ENCODE data around the gene ADISSP. TPM values are rescaled to one million over a fixed set of nuclear protein-coding genes. Genes with fewer than 3 reads are reported as not detected.

ADISSP gene
- total and polyA plus RNA-seq, 2 of the 13 experiments (the other 11 are each of a cell fraction or from before 2014, with no cell fraction given) = 38.3 to 90.6 TPM

- no peak for TF ChIP-seq ZNF414 (CRISPR knock-in tag; IDR thresholded peaks at IDR 0.05)
- no peak for TF ChIP-seq DNMT1 (CRISPR knock-in tag; IDR thresholded peaks at IDR 0.05)
- 0 out of 2 replicates have a peak, but pooled peaks have one; percentile 33 for TF ChIP-seq ZNF569 (CRISPR knock-in tag; IDR thresholded peaks at IDR 0.05; ENCODE audit: borderline replicate concordance)
- no peak for TF ChIP-seq SRY (CRISPR knock-in tag; IDR thresholded peaks at IDR 0.05)
- TF ChIP-seq THAP11 (CRISPR knock-in tag; IDR thresholded peaks at IDR 0.05) = no peak
- no peak for TF ChIP-seq ELK4 (CRISPR knock-in tag; IDR thresholded peaks at IDR 0.05; ENCODE audit: borderline replicate concordance)
- no peak for TF ChIP-seq FUBP1 (CRISPR knock-in tag; IDR thresholded peaks at IDR 0.05; ENCODE audit: borderline replicate concordance)
- no peak for TF ChIP-seq U2AF2 (IDR thresholded peaks at IDR 0.05; ENCODE audit: low read depth, low read length)
- no peak for TF ChIP-seq AKAP8 (CRISPR knock-in tag; IDR thresholded peaks at IDR 0.05)
- 0 out of 2 replicates have a peak, but pooled peaks have one; percentile 48 for TF ChIP-seq ZNF740 (CRISPR knock-in tag; IDR thresholded peaks at IDR 0.05)
- no peak for TF ChIP-seq ZNF224 (CRISPR knock-in tag; IDR thresholded peaks at IDR 0.05)
- TF ChIP-seq RFX5 (IDR thresholded peaks at IDR 0.05; ENCODE audit: low read depth, low read length) = no peak
- 0 out of 2 replicates have a peak, but pooled peaks have one; percentile 42 for TF ChIP-seq ZNF558 (CRISPR knock-in tag; IDR thresholded peaks at IDR 0.05; ENCODE audit: borderline replicate concordance)
- TF ChIP-seq ZNF253 (CRISPR knock-in tag; IDR thresholded peaks at IDR 0.05; ENCODE audit: borderline replicate concordance) = no peak
- TF ChIP-seq PLRG1 (conservative IDR thresholded peaks at IDR 0.05) = no peak
- no peak for TF ChIP-seq ZNF235 (CRISPR knock-in tag; IDR thresholded peaks at IDR 0.05; ENCODE audit: borderline replicate concordance)
- TF ChIP-seq SPEN (CRISPR knock-in tag; IDR thresholded peaks at IDR 0.05; ENCODE audit: low read depth) = peak; percentile 31; the same call in 1 of the 2 replicates
- no peak for TF ChIP-seq LCORL (IDR thresholded peaks at IDR 0.05)
- TF ChIP-seq LCORL (CRISPR knock-in tag; IDR thresholded peaks at IDR 0.05) = no peak; the same call in none of the 2 replicates
- TF ChIP-seq, protein P1, sequence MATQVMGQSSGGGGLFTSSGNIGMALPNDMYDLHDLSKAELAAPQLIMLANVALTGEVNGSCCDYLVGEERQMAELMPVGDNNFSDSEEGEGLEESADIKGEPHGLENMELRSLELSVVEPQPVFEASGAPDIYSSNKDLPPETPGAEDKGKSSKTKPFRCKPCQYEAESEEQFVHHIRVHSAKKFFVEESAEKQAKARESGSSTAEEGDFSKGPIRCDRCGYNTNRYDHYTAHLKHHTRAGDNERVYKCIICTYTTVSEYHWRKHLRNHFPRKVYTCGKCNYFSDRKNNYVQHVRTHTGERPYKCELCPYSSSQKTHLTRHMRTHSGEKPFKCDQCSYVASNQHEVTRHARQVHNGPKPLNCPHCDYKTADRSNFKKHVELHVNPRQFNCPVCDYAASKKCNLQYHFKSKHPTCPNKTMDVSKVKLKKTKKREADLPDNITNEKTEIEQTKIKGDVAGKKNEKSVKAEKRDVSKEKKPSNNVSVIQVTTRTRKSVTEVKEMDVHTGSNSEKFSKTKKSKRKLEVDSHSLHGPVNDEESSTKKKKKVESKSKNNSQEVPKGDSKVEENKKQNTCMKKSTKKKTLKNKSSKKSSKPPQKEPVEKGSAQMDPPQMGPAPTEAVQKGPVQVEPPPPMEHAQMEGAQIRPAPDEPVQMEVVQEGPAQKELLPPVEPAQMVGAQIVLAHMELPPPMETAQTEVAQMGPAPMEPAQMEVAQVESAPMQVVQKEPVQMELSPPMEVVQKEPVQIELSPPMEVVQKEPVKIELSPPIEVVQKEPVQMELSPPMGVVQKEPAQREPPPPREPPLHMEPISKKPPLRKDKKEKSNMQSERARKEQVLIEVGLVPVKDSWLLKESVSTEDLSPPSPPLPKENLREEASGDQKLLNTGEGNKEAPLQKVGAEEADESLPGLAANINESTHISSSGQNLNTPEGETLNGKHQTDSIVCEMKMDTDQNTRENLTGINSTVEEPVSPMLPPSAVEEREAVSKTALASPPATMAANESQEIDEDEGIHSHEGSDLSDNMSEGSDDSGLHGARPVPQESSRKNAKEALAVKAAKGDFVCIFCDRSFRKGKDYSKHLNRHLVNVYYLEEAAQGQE (IDR thresholded peaks at IDR 0.05; ENCODE audit: borderline replicate concordance in 1 of 2, low read depth in 1 of 2, low read length in 2 of 2) = no peak
- no peak for TF ChIP-seq SP5 (CRISPR knock-in tag; IDR thresholded peaks at IDR 0.05; ENCODE audit: borderline replicate concordance, low read depth)
- TF ChIP-seq, protein P2, sequence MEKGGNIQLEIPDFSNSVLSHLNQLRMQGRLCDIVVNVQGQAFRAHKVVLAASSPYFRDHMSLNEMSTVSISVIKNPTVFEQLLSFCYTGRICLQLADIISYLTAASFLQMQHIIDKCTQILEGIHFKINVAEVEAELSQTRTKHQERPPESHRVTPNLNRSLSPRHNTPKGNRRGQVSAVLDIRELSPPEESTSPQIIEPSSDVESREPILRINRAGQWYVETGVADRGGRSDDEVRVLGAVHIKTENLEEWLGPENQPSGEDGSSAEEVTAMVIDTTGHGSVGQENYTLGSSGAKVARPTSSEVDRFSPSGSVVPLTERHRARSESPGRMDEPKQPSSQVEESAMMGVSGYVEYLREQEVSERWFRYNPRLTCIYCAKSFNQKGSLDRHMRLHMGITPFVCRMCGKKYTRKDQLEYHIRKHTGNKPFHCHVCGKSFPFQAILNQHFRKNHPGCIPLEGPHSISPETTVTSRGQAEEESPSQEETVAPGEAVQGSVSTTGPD (CRISPR knock-in tag; IDR thresholded peaks at IDR 0.05) = no peak
Measured at GRCh38 chr20:3739926-3740451, 27.6 kb downstream of the ADISSP start (continued).

Data from HepG2 (cell line).